Measurements from ENCODE around the gene QRICH2. TPM values are rescaled to one million over a fixed set of nuclear protein-coding genes. Genes with fewer than 3 reads are reported as not detected.

QRICH2 gene
- total and polyA plus RNA-seq, 2 of the 4 experiments (the other 2 are of a cell fraction): 4.3 to 4.8 TPM

DNA sequence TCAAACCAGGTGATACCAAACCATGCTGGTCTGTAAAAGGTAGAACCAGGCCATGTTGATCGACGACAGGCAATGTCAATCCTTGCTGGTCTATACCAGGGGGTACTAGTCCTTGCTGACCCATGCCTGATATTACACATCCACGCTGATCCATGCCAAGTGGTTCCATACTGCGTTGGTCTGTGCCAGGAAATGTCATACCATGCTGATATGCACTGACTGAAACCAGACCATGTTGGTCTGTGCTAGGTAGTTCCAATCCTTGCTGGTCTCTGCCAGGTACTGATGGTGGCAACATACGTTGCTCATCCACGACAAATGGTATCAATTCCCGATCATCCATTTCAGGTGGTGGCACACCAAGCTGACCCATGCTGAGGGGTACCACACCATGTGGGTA lies 15.0 kb downstream of the QRICH2 start:
- intact Hi-C loops (cut with micrococcal nuclease) (no loop called here), dilution Hi-C loops (cut with HindIII; ENCODE audit: low sequenced_read_pairs, unreplicated experiment) (no loop called here), in situ Hi-C loops (cut with MboI; ENCODE audit: low sequenced_read_pairs) (loop anchor here (10.0 kb wide), 1 partner anchor 278 kb away; no protein-coding TSS in a partner anchor)
- H4K20me1 ChIP-seq (ENCODE audit: insufficient read depth, low read length): peaks cover 6% of the 10 kb centered on the region; the same call in 1 of the 2 replicates
- no peak overlapping the region for H2BK5ac ChIP-seq (ENCODE audit: low read depth, low read length, poor library complexity, severe bottlenecking)
- H3K9me3 ChIP-seq (ENCODE audit: control insufficient read depth, insufficient read depth, low read length): no peaks in the 10 kb centered on the region
- no peak overlapping the region for H4K91ac ChIP-seq (ENCODE audit: insufficient read depth, low read depth, low read length)
- H2AFZ ChIP-seq (replicated peaks; ENCODE audit: low read length, poor library complexity): no peak overlapping the region
- ChIA-PET POLR2A (ENCODE audit: unreplicated experiment) (no interaction called here), CTCF (no interaction called here)
- no peak overlapping the region for H3K56ac ChIP-seq (ENCODE audit: extremely low read depth, insufficient read depth, low read length)
- no peak overlapping the region for H2AK5ac ChIP-seq (ENCODE audit: low read depth, low read length)
- H3K36me3 ChIP-seq (ENCODE audit: control insufficient read depth, insufficient read depth, low read length): peaks cover 26% of the 10 kb centered on the region
- no peak for ATAC-seq (ENCODE audit: low read depth)
- peaks cover 0 to 22% of the 10 kb centered on the region in 2 experiments; a peak in 3 of 4 replicates for H3K79me1 ChIP-seq (ENCODE audit: low read depth in 1 of 2, low read length in 2 of 2)
- H4K5ac ChIP-seq (ENCODE audit: low read depth, low read length): no peak overlapping the region
- H3K14ac ChIP-seq (replicated peaks; ENCODE audit: low read depth, low read length): no peak overlapping the region
- H3K23ac ChIP-seq (ENCODE audit: low read depth, low read length): no peak overlapping the region
- no peak overlapping the region for H3K9ac ChIP-seq (ENCODE audit: low read depth, low read length)
- no peaks in the 10 kb centered on the region for H3K27me3 ChIP-seq (ENCODE audit: control insufficient read depth, insufficient read depth, low read length)
- H2AK9ac ChIP-seq (replicated peaks; ENCODE audit: low read depth, low read length, poor library complexity): no peak overlapping the region
- peaks cover 10% of the 10 kb centered on the region for H3K9me1 ChIP-seq (ENCODE audit: insufficient read depth, low read length)
- no peak overlapping the region for H3K4me3 ChIP-seq (ENCODE audit: insufficient read depth, low read depth, low read length)
- H2BK120ac ChIP-seq (ENCODE audit: low read depth, low read length): no peak overlapping the region
- H3K4me1 ChIP-seq (ENCODE audit: control insufficient read depth, insufficient read depth, low read length): no peaks in the 10 kb centered on the region
- no peak overlapping the region for H2BK20ac ChIP-seq (ENCODE audit: low read depth, low read length)
- H3K18ac ChIP-seq (ENCODE audit: low read depth, low read length): no peak overlapping the region
- H4K8ac ChIP-seq (ENCODE audit: low read depth in 2 of 2, low read length in 2 of 2): no peak overlapping the region
- 84% methylated on average over 6 of the region's 7 CpGs; no CpG with 5 or more reads in 1 of the 2 experiments for WGBS, 2 experiments (ENCODE audit: extremely low coverage in 2 of 2, insufficient read length in 1 of 2)
- no peak overlapping the region for H3K4ac ChIP-seq (ENCODE audit: low read depth, low read length)
- TF ChIP-seq, protein P1, sequence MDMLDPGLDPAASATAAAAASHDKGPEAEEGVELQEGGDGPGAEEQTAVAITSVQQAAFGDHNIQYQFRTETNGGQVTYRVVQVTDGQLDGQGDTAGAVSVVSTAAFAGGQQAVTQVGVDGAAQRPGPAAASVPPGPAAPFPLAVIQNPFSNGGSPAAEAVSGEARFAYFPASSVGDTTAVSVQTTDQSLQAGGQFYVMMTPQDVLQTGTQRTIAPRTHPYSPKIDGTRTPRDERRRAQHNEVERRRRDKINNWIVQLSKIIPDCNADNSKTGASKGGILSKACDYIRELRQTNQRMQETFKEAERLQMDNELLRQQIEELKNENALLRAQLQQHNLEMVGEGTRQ (IDR thresholded peaks at IDR 0.05; ENCODE audit: low read depth, low read length): no peak
- no peak for TF ChIP-seq POLR2A (IDR thresholded peaks at IDR 0.05; ENCODE audit: low read depth, low read length)
- no peak for DNase-seq
- H3K4me2 ChIP-seq (ENCODE audit: low read depth, low read length): no peak overlapping the region
- H2BK15ac ChIP-seq (ENCODE audit: low read depth, low read length): no peak overlapping the region
- no TSS peak for BruUV-seq (replicated peaks)
- no peak overlapping the region for H3K27ac ChIP-seq (ENCODE audit: insufficient read depth, low read length)
